GM12878 (cell line): ENCODE results near the gene TTC1. TPM values are rescaled to one million over a fixed set of nuclear protein-coding genes. Genes with fewer than 3 reads are reported as not detected.

Source experiments
- ATF2 ChIP-seq: IDR thresholded peaks from 2 replicates; pipeline ENCODE4 v1.6.1; 2012; ENCODE audit warnings: low read length, inconsistent platforms
- ATF7 ChIP-seq: fragments of 450-650 bp; IDR thresholded peaks from 2 replicates; pipeline ENCODE4 v1.6.1; 2016; ENCODE audit warnings: low read depth, mild to moderate bottlenecking
- CUX1 ChIP-seq: IDR thresholded peaks from 2 replicates; pipeline ENCODE4 v1.6.1; 2012; ENCODE audit warnings: improper control_type of control experiment, low read depth, low read length; ENCODE audit not compliant: insufficient replicate concordance
- E4F1 ChIP-seq: fragments of 450-650 bp; IDR thresholded peaks from 2 replicates; pipeline ENCODE4 v1.6.1; 2018; ENCODE audit warnings: borderline replicate concordance, mild to moderate bottlenecking; ENCODE audit not compliant: partially characterized antibody
- EED ChIP-seq: sonication (generic); IDR thresholded peaks from 2 replicates; pipeline ENCODE4 v1.6.1; 2016; ENCODE audit warnings: antibody characterized with exemption, low read depth
- EGR1 ChIP-seq, 2 experiments: IDR thresholded peaks; 1 replicate in 1 of 2; 2 replicates in 1 of 2; pipeline ENCODE4 v1.6.1; 2011 to 2012; ENCODE audit warnings: low read depth in 2 of 2, low read length in 2 of 2, borderline replicate concordance in 1 of 2, mild to moderate bottlenecking in 1 of 2, moderate library complexity in 1 of 2
- IKZF1 ChIP-seq: fragments of 450-650 bp; conservative IDR thresholded peaks from 2 replicates; pipeline ENCODE4 v1.6.1; 2017; ENCODE audit warnings: antibody characterized with exemption, mild to moderate bottlenecking
- MTA2 ChIP-seq: fragments of 450-650 bp; IDR thresholded peaks from 2 replicates; pipeline ENCODE4 v1.6.1; 2016; ENCODE audit warnings: low read depth, mild to moderate bottlenecking, moderate library complexity
- NFIC ChIP-seq: IDR thresholded peaks from 2 replicates; pipeline ENCODE4 v1.6.1; 2012; ENCODE audit warnings: low read depth, mild to moderate bottlenecking, inconsistent platforms, low read length, moderate library complexity
- NR2C1 ChIP-seq: fragments of 450-650 bp; IDR thresholded peaks from 2 replicates; pipeline ENCODE4 v1.6.1; 2017; ENCODE audit warnings: antibody characterized with exemption, mild to moderate bottlenecking, moderate library complexity
- PKNOX1 ChIP-seq: fragments of 450-650 bp; IDR thresholded peaks from 2 replicates; pipeline ENCODE4 v1.6.1; 2016; ENCODE audit warnings: mild to moderate bottlenecking
- PML ChIP-seq: IDR thresholded peaks from 2 replicates; pipeline ENCODE4 v1.6.1; 2012; ENCODE audit warnings: low read length, inconsistent platforms
- SIX5 ChIP-seq: IDR thresholded peaks from 2 replicates; pipeline ENCODE4 v1.6.1; 2011; ENCODE audit warnings: mild to moderate bottlenecking, low read depth, low read length, moderate library complexity; ENCODE audit not compliant: severe bottlenecking
- ZBTB11 ChIP-seq: fragments of 450-650 bp; formaldehyde crosslinking; IDR thresholded peaks from 2 replicates; pipeline ENCODE4 v1.5.0; 2022; ENCODE audit warnings: mild to moderate bottlenecking, missing genetic modification characterization
- polyA plus RNA-seq, 11 experiments: library from polyadenylated mRNA; depleted of rRNA in 4 of 11; unstranded in 6 of 11; stranded (reverse) in 5 of 11; fragments of >200 nt; fragmentation: Nextera tagmentation in 4 of 11; fragmentation: Illumina TruSeq in 1 of 11; extraction: Ambion mirVana in 4 of 11; extraction: Trizol in 1 of 11; gene quantifications; 1 replicate in 1 of 11; 2 replicates in 10 of 11; pipeline versions ENCODE4 v1.2.1 to v1.2.3, GENCODE V29; 2011 to 2016; ENCODE audit warnings: inconsistent platforms in 2 of 11, missing spikeins in 2 of 11, low read depth in 1 of 11
- total RNA-seq, 4 experiments: library from RNA; depleted of rRNA in 3 of 4; stranded (reverse); fragments of >200 nt in 3 of 4; fragmentation: Illumina TruSeq in 1 of 4; extraction: Trizol in 1 of 4; gene quantifications; 2 replicates each; pipeline versions ENCODE4 v1.2.1 to v1.2.3, GENCODE V29; 2013 to 2021

Gene TTC1
- total and polyA plus RNA-seq, 10 of the 15 experiments (the other 5 are each of a cell fraction or from before 2014, with no cell fraction given) = 46.6 to 160 (median 92.3) TPM

GRCh38 chr5:160105686-160106360 lies 96.9 kb downstream of the TTC1 start (continued):
- TF ChIP-seq ZBTB11 (CRISPR knock-in tag) (no peak), CUX1 (no peak), E4F1 (no peak), ATF7 (peak; percentile 76), MTA2 (peak; percentile 57; the same call in 1 of the 2 replicates), PML (no peak), ATF2 (peak; percentile 50; the same call in 1 of the 2 replicates), SIX5 (no peak), IKZF1 (peak; percentile 56; the same call in 1 of the 2 replicates), NR2C1 (no peak), NFIC (peak; percentile 30; the same call in 1 of the 2 replicates), PKNOX1 (peak; percentile 48), EGR1 (IDR thresholded peaks at IDR 0.05; ENCODE audit: borderline replicate concordance in 1 of 2, low read depth in 2 of 2, low read length in 2 of 2) (no peak), EED (peak; percentile 62)
